Measurements from ENCODE around the gene DNALI1.
"Not testable (repeated sequence)": the region's sequence is repeated elsewhere in the genome, so short reads cannot be mapped to it uniquely, and the experiment has no call there.

Gene DNALI1

DNA sequence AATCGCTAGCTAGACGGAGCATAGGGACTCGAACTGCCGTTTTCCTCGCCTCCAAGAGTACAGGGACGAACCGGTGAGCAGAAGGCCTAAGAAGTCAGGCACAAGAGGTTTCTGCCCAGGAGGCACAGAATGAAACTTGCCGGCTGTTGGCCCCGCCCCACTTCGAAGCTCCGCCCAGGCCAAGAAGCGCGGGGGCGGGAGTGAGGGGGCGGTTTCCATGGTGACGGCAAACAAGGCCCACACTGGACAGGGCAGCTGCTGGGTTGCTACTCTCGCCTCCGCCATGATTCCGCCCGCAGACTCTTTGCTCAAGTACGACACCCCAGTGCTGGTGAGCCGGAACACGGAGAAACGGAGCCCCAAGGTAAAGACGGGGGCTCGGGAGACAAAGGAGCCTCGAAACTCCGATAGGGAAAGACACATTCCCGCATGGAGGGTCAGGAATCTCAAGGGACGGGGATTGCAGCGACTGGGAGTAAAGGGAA is at the start of gene DNALI1:
Gene DNALI1, plus strand, starts transcription at position 229 of the 485 bp plus-strand sequence. Its CDS starts 55 bp downstream, at position 284.
- DNase-seq = no peak

DNA sequence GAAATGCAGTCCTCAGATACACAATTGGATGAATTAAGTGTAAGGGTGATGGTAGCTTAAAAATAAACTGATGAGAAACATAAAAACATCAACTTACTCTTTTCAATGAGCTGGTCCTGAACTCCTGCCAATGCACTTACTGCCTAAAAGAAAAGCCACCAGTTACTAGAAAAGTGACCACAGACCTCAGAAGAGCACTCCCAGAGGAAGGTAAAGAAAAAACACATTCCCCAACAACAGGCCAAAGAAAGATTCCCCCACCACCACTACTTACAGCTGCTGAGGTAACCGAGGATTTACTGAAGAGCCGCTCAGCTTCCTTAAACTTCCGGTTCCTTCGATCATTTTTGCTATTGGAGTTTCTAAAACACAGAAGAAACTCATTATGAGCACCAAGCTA is 47.6 kb upstream of the DNALI1 start:
- DNase-seq = peak in 1 of 2 donors; percentile 23

DNA sequence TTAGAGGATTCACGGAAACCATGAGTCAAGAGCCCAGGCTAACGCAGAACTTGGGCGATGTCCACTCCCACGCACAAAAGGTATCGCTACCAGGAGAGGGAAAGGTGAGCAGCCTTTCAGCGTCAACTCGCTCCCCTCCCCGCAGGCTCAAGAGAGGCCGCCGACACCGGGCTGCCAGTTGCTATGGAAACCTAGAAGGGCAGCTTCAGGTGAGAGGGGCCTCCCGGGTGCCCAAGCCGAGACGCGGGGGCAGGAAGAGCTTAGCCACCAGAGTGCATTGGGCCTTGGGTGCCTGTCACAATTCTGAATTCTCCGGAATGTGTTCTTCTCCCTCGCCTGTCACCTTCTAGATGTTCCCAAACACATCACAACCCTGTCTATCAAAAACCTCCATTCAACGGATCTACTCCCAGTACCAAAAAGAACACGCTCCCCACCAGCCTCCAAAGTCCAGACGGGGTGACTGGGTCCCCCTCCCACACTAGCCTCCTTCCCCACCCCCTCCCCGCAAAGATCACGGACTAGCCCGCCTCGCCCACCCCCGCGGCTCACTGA is 42.9 kb upstream of the DNALI1 start:
- peak in 1 of 2 donors; percentile 25 for DNase-seq

DNA sequence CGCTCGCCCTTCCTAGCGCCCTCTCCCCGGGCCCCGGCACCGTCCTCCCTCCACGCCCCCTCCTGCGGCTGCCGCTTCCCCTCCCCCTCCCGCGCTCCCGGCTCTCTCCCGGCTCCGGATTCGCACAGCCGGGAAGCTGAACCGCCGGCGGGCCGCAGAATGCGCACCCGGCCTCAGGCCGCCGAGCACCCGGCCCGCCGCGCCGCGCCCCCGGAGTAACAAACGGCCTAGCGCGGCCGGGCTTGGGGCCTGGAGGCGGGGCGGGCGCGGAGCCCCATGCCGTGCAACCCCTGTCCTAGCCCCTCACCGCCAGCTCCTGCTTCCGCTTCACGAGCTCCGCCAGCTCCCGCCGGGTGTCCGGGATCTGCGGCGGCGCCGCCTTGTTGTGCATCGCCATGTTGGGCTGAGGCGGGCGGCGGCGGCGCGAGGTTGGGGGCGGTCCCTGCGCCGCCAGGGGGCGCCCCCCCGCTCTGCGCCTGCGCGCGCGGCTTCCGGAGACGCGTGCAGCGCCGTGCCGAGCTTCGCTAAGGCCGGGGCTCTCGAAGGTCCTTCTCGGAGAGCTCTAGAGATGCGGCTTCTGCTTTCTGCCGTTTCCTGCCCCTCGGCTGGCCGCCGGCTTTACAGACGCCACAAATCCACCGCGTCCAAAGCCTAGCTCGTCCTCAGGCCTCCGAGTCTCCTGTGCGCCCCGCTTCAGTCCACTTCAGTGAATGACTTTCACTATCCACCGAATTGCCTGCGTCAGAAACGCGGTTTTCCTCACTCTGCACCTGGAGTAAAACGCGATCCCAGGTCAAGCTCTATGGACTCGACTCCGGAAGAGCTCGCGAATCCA is 42.2 kb upstream of the DNALI1 start, which contains the start of gene MEAF6:
Gene MEAF6, minus strand, starts transcription at position 417 of the 835 bp plus-strand sequence. Its CDS starts 20 bp downstream, at position 397.
- peak; percentile 56 to 71 for DNase-seq

DNA sequence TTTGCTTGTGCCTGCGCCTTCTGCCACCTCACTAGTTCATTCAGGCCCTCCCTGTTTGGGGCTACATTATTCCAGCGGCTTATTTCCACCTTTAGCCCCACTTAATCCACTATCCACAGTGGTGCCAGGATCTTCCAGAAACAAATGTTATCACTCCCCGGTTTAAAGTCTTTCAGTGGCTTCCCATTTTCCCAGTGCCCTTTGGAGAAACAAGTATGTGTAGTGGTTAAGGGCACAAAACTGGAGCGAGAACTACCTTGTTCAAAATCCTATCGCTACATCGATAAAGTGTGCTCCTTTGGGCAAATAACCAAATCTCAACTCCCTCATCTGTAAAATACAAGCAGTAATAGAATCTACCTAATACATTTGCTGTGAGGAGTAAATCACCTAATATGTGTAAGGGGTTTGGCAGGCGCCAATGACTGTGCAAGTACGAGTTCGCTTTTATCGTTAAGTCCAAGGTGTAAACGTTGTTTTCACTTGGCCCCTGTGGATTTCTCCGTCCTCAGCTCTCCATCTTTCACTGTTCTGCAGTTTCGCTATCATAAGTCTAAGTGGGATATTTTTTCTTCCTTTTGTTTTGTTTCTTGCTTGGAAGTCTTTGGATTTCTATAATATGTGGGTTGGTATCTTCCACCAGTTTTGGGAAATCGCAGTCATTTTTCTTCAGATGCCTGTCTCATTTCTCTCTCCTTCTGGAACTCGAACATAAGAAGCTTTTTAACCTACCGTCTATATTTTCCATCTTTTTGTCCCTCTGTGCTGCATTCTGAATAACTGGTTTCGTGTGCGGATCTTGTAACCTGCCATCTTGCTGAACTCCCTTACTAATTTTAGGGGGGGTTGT is 41.3 kb upstream of the DNALI1 start:
- DNase-seq = no peak

DNA sequence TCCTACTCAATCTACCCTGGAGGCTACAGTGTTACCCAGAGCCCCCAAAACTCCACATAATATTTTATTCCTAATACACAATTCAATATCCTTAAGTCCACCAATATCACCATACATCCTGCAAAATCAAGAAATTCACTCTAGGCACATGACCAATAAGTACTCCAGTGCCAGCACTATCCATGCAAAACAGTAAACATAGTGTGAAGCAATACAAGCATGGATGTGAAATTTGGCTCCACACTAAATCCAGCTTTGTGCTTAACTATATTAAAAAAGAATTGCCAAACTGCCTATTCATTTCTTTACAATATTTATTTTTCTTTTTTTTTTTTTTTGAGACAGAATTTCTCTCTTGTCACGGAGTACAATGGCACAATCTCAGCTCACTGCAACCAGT is 39.2 kb upstream of the DNALI1 start:
- DNase-seq = no peak

DNA sequence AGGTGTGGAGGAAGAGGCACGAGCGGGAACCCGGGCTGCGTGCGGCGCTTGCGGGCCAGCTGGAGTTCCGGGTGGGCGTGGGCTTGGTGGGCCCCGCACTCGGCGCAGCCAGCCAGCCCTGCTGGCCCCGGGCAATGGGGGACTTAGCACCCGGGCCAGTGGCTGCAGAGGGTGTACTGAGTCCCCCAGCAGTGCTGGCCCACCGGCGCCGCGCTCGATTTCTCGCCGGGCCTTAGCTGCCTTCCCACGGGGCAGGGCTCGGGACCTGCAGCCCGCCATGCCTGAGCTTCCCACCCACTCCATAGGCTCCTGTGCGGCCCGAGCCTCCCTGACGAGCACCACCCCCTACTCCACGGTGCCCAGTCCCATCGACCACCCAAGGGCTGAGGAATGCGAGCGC is 38.5 kb upstream of the DNALI1 start:
- DNase-seq = not testable (repeated sequence)

DNA sequence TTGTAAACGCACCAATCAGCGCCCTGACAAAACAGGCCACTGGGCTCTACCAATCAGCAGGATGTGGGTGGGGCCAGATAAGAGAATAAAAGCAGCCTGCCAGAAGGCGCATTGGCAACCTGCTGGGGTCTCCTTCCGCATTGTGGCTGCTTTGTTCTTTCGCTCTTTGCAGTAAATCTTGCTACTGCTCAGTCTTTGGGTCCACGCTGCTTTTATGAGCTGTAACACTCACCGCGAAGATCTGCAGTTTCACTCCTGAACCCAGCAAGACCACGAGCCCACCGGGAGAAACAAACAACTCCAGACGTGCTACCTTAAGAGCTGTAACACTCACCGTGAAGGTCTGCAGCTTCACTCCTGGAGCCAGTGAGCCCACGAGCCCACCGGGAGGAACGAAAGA is 37.8 kb upstream of the DNALI1 start:
- not testable (repeated sequence) for DNase-seq

DNA sequence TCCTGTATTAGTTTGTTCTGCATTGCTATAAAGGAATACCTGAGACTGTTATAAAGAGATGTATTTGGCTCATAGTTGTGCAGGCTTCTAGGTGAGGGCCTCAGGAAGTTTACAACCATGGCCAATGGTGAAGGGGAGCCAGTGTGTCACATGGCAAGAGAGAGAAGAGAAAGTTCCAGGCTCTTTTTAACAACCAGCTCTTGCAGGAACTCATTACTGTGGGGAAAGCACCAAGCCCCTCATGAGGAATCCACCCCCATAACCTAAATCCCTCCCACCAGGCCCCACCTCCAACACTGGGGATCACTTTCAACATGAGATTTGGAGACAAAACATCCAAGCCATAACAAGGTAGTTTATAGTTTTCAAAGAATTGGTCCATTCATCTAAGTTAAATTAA is 37.1 kb upstream of the DNALI1 start:
- no peak for DNase-seq

DNA sequence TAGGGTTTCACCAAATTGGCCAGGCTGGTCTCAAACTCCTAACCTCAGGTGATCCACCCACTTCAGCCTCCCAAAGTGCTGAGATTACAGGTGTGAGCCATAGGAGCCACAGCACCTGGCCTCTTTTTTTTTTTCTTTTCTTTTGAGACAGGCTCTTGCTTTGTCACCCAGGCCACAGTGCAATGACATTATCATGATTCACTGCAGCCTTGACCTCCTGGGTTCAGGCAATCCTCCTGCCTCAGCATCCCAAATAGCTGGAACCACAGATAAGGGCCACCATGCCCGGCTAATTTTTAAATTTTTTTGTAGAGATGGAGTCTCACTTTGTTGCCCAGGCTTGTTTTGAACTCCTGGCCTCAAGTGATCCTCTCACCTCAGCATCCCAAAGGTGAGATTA is 26.9 kb upstream of the DNALI1 start:
- not testable (repeated sequence) for DNase-seq

DNA sequence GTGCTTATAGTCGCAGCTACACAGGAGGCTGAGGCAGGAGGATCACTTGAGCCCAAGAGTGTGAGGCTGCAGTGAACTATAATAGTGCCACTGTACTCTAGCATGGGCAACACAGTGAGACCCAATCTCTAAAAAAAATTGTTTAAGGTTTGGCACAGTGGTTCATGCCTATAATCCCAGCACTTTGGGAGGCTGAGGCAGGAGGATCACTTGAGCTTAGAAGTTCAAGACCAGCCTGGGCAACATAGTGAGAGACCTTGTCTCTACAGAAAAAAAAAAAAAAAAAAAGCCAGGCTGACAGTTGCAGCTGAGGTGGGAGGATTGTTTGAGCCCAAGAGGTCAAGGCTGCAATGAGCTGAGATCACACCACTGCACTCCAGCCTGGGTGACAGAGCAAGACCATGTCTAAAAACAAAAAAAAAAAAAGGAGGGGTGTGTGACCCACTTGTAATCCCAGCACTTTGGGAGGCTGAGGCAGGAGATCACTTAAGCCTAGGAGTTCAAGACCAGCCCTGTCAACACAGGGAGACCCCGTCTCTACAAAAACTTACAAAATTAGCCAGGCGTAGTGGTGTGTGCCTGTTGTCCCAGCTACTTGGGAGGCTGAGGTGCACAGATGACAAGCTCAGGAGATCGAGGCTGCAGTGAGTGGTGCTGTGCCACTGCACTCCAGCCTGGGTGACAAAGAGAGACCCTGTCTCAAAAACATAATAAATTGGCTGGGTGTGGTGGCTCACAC is 24.2 kb upstream of the DNALI1 start:
- DNase-seq = not testable (repeated sequence)

DNA sequence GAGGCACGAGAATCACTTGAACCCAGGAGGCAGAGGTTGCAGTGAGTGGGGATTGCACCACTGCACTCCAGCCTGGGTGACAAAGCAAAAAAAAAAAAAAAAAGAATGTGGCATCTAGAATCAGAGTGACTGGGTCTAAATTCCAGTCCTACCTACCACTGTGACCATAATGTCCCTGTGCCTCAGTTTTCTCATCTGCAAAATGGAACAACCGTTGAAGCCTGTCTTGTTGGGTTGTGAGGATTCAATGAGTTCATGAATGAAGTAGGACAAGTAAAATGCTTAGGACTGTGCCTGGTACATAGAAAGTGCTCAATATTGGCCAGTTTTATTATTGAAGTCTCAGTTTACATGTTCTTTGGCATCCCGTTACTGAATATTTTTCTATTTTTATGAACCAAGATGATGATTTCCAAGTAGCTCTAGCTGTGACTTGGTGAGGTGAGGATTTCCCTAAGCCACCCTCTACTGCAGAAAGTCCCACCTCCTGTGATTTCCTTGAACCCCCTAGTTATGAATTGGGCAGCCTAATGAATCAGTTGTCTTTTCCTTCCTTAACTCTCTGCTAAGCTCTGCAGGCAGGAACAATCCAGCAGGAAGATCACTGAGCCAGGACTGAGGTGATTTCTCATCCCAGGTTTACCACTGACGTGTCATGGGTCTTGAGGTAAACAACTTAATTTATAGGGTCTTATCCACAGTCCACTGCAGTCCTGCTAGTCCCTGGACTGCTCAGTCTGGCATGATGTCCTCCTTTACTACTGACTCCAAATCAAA is 23.2 kb upstream of the DNALI1 start:
- no peak for DNase-seq

DNA sequence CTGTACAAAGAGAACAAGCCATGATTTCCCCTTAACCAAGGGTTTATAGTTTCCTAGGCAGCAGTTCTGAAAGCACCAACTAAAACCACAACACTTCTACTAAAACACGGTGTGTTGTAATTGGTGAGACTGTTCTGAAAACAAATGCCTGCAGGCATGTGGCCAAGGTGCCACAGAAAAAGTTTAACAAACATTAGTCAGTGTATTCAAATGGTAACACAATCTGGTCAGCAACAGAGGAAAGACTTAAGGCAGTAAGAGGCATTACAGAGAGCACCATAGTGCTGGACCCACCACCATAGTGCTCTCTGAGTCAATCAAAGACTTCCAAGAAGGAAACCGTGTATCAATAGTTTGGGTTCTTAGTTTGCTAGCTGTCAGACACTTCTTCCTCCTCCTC is 19.4 kb upstream of the DNALI1 start:
- no peak for DNase-seq

DNA sequence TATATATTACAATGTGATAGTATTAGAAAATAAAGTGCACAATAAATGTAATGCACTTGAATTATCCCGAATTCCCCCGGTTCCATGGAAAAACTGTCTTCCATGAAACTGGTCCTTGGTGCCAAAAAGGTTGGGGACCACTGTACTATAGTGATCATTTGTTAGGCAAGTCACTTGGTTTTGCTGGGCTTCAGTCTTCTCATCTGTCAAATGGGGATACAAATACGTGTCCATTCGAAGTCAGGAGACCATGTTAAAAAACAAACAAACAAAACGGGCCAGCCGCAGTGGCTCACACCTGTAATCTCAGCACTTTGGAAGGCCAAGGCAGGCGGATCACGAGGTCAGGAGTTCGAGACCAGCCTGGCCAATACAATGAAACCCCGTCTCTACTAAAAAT is 17.6 kb upstream of the DNALI1 start:
- DNase-seq = not testable (repeated sequence)

DNA sequence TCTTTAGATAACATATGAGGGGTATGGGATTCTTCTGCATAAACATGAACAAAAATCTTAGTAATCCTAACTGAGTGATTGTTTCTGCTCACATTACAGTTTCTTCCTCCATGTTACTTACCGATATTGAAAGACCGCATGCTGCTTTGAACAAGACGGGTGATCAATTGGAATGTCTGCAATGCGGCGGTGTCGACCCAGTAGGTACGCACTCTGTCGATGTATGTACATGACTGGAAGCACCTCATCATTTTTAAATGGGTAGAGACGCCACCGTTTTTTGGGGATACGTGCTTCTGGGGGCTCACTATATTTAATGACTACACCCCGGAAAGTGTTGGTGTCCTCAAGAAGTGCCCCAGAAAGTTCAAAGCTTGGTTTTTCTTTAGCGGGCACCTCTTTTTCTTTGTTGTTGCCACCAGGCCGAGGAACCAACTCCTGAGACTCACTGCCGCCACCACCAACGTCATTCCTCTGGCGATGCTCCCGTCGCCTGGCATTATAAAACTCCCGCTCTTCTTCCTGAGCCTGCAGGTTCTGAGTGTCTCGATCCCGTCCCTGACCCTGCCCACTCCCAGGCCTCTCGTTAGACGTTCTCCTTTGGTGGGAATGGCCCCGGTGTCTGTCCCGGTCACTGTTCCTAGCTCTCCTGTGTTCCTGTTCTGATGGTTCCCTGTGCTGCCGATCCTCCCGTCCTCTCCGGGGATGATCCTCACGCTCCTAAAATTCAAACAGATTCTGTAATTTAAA is 16.5 kb upstream of the DNALI1 start:
- DNase-seq = no peak

DNA sequence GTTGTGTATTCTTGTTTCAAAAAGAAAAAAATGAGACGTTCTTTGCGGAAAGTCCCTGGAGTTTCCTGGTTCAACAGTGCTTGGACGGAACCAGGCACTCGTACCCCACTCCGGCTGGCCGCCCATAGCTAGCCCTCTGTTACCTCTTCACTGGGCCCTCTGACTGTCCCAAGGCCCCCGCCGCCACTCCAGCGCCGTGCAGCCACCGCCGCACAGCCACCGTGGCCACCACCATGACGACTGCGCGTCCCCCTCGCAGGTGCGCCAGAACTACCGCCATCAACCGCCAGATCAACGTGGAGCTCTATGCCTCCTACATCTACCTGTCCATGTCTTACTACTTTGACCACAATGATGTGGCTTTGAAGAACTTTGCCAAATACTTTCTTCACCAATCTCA is 12.2 kb upstream of the DNALI1 start:
- no peak for DNase-seq

DNA sequence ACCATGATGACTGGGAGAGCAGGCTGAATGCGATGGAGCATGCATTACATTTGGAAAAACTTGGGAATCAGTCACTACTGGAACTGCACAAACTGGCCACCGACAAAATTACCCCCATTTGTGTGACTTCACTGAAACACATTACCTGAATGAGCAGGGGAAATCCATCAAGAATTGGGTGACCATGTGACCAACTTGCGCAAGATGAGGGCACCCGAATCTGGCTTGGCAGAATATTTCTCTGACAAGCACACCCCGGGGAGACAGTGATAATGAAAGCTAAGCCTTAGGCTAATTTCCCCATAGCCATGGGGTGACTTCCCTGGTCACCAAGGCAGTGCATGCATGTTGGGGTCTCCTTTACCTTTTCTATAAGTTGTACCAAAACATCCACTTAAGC is 11.7 kb upstream of the DNALI1 start:
- no peak for DNase-seq

DNA sequence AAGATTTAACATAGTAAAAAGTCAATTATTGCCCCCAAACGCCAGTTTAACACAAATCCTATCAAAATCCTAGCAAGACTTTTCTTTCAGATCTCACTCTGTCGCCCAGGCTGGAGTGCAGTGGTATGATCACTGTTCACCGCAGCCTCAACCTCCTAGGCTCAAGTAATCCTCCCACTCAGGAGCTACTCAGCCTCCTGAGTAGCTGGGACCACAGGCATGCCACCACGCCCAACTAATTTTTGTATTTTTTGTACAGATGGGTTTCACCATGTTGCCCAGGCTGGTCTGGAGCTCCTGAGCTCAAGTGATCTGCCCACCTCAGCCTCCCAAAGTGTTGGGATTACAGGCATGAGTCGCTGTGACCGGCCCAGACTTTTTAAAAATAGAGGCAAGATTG is 7.4 kb upstream of the DNALI1 start:
- no peak for DNase-seq

DNA sequence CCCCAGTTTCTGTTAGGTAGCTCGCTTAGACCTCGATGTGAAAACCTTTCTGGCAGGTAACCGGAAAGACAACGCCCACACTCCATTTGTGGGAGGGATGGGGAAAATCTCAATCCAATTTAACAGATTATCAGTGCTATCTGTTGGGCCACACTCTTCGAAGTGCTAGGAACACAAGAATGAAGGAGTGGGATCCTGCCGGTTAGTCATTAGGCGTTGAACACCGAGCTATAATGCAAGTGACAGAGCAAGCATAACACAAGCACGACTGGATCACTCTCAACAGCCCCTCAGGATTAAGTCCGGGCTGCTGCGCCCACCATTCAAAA is 3.2 kb upstream of the DNALI1 start:
- DNase-seq = no peak

DNA sequence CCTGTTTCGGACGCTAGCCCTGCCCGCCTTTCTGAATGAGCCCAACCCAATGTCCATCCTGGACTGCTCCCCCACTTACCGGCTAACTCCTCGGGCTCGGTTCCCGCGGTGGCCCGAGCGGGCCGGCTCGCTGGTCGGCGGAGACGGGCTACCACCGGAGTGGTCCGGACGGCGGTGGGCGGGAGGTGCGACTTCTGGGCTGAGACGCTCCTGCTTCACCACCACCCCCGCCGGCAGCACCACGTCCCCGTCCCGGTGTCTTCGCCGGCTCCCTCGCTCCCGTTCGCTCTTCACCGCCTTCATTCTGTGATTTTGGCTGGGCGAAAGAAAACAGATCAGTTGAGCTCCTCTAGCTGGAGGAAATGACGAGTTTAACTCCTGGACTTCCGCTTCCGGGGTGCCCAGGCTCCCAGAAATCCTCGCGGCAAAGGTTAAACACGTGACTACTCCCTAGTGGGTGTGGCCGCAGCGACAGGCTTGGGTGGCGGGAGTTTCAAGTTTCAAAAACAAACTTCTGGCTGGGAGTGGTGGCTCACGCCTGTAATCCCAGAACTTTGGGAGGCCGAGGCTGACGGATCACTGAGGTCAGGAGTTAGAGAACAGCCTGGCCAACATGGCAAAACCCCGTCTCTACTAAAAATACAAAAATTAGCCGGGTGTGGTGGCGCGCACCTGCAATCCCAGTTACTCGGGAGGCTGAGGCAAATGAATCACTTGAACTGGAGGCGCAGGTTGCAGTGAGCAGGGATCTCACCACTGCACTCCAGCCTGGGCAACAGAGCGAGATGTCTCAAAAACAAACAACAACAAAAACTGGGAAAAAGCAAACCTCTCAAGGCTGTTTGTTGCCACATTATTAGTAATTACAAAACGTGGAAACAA is 2.6 kb upstream of the DNALI1 start, which contains the start of gene SNIP1:
Gene SNIP1, minus strand, starts transcription at position 367 of the 882 bp plus-strand sequence. Its CDS starts 64 bp downstream, at position 303.
- peak; percentile 55 to 81 for DNase-seq

Data from bone marrow (tissue), 2 donors.